Peyer's patch (tissue), 4 donors: Measurements from ENCODE around the gene SMKR1.

ENCODE experiments used
- CTCF ChIP-seq, 6 experiments: fragments of 450-650 bp in 4 of 6; fragments of 200-600 bp in 2 of 6; sonication (generic) in 1 of 6; IDR thresholded peaks; one replicate each; pipeline ENCODE4 v1.5.1; 2017 to 2019; ENCODE audit warnings: antibody characterized with exemption in 6 of 6, mild to moderate bottlenecking in 3 of 6, moderate library complexity in 1 of 6
- POLR2A ChIP-seq, 2 donors: fragments of 450-650 bp; IDR thresholded peaks; one replicate each; pipeline ENCODE4 v1.5.1; 2017; ENCODE audit warnings: antibody characterized with exemption in 2 of 2, mild to moderate bottlenecking in 2 of 2, moderate library complexity in 2 of 2

- no peak for TF ChIP-seq POLR2A (IDR thresholded peaks at IDR 0.05)
- TF ChIP-seq CTCF (IDR thresholded peaks at IDR 0.05): no peak
These were observed 28.6 kb downstream of the SMKR1 start for GRCh38 chr7:129530795-129531391.
